Activated CD8-positive, alpha-beta memory T cell treated with anti-CD3 and anti-CD28 coated beads, Interleukin-2, amount 50 U/mL, for 48 hours (primary cell): ENCODE measurements around the gene FCRL6.

Experiments used
- DNase-seq: peaks from one replicate; pipeline ENCODE4 v3.0.0-alpha.2; 2020

FCRL6 gene

DNA sequence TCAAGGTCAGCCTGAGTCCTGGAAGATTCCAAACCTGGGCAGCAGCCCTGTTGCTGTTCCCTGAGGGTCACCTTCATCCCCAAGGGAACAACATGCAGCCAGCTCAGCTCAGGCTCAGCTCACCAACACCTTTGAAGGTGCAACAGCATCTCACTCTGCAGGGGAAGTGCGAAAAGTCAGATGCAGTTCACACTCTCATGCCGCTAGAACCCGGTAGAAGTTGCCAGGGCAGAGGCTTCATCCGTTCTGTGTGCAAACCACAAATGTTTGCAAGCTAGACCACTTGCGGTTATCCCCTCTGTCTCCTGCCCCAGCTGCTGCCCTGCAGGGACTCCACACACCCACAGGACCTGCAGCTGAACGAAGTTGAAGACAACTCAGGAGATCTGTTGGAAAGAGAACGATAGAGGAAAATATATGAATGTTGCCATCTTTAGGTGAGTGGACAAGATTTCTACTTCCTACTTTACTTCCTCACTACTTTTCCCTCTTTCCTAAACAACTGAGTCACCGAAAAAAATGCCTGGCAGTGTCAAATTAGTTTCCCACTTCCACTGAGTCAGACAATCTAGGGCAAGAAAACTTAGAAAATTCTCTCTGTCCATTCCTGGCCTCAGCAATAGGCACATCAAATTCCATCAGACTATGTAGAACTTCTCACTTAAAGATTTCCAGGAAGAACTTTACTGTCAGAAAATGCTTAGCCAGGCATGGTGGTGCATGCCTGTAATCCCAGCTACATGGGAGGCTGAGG is 1.8 kb upstream of the FCRL6 start:
- DNase-seq: no peak

DNA sequence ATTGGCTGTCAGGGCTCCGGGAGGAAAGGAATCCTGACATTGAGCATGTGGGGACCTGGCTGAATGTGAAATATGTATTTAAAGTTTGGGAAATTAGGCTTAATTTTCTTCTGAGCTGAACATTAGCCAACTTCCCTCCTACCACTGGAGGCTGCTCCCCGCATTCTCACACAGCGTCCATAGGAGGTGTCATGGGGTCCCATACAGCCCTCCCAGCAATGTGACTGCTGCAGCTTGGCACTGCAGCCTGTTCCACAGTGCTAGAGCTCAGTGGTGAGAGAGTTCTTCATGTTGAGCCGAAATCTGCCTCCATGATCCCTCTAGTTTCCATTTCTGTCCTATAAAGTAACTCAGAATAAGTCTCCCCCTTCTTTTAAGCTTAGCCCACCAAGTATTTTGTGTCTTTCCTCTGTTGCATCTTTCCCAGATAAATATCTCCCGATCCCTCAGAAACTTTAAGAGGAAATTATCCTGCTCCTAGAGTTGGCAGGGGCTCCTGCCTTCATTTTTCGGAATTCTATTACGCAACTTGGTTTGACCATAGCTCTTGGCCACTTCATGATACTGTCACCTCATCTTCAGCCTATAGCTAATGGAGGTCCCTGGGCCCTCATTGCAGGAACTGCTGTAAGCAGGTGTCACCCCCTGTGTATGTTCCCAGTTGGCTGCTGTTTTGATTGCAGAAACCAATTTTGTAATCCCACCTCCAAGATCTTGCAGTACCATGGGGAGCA is 2.0 kb downstream of the FCRL6 start:
- DNase-seq: no peak

DNA sequence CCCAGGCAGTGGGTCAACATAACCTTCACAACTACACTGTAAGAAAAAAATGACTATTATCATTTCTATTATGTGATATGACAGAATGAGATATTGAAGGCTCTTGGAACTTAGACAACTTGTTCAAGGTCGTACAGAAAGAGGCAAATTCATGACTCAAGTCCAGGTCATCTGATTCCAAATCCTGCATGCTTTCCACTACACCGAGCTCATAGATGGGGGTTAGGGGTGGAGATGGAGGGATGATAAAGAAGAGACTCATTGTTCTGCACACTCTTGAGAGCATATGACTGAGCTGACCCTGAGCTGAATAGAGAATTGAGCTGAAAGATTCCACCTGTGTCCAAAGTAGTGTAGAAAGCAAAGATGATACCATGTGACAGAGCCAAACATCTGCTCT is 2.8 kb downstream of the FCRL6 start:
- no peak for DNase-seq

DNA sequence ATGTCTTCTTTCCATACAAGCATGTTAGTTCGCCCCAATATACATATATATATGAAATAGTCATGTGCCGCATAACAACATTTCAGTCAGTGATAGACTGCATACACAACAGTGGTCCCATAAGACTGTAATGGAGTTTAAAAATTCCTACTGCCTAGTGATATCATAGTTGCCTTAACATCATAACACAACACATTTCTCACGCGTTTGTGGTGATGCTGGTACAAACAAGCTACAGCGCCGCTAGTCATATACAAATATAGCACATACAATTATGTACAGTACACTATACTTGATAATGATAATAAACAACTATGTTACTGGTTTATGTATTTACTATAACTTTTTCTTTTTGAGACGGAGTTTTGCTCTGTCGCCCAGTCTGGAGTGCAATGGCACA is 13.8 kb downstream of the FCRL6 start:
- DNase-seq: no peak

- no peak for DNase-seq
These were observed 15.3 kb downstream of the FCRL6 start for GRCh38 chr1:159817276-159818041.

- no peak for DNase-seq
These were observed 19.2 kb downstream of the FCRL6 start for GRCh38 chr1:159821171-159821867.

- DNase-seq: no peak
These were observed 21.2 kb downstream of the FCRL6 start for GRCh38 chr1:159823406-159823805.

GRCh38 chr1:159825564-159825963 is 23.4 kb downstream of the FCRL6 start:
- DNase-seq: no peak

DNA sequence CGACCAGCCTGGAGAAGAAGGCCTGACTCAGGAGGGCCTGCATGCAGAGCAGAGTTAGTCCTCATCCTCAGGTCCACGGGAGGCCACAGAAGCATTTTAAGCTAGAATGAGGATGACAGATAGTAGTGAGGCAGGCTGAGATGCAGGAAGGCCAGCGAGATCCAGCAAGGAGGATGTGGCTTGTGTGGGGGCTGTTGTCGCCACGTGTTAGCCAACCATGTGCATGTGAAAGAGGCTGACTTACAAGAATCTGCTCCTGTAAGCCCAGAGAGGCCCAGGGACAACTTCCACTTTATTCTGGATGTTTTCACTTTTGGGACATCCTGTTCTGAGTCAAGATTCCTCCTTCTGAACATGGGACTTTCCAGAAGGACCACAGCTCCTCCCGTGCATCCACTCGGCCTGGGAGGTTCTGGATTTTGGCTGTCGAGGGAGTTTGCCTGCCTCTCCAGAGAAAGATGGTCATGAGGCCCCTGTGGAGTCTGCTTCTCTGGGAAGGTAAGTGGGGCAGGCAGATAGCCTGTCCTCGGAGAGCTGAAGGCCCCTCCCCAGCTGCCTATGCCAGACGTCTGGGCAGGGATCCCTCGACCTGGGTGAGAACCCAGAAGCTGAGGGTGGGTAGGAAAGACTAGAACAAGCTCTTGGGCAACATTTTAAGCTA is 24.4 kb downstream of the FCRL6 start, which contains the start of gene SLAMF8:
Gene SLAMF8 (plus strand): TSS at position 433 of the 661 bp plus-strand sequence. CDS start 26 bp downstream, at position 459.
- peak; percentile 73 for DNase-seq

DNA sequence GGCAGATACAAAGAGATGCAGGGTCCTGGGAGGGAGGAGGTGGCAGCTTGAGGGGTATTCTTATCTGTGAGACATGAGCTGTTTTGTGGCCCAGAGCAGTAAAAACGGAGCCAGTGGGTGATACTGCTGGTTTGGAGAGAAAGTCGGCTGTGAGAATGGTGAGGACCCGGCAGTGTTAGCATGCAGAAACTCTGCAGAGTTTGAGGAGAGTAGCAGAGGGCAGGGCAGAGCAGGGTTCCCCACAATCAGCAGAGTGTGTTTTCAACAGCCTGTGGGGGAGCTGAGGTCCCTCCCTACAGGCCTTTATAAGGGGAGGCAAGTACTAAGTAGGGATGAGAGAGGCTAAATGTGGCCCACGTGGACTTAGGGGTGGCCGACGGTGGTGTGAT is 24.9 kb downstream of the FCRL6 start:
- no peak for DNase-seq

- DNase-seq: no peak
These were observed 25.4 kb downstream of the FCRL6 start for GRCh38 chr1:159827549-159827948.

DNA sequence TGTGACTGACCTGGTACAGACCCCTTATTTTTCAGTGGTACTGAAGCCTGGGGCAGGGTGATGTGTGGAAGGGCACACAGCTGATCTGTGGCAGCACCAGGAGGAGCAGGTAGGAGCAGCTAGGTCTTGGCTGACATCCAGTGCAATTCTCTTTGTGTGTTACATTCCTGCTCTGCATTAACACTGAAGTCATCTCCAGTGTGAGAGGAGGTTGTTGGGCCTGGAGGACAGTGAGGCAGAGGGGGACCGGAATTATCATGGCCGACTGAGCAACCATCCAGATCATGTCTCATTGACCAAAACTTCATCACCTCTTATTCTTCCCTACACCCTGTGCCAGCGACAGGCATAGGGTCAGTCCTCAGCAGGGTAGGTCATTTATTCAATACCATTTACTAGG is 26.0 kb downstream of the FCRL6 start:
- DNase-seq: no peak

DNA sequence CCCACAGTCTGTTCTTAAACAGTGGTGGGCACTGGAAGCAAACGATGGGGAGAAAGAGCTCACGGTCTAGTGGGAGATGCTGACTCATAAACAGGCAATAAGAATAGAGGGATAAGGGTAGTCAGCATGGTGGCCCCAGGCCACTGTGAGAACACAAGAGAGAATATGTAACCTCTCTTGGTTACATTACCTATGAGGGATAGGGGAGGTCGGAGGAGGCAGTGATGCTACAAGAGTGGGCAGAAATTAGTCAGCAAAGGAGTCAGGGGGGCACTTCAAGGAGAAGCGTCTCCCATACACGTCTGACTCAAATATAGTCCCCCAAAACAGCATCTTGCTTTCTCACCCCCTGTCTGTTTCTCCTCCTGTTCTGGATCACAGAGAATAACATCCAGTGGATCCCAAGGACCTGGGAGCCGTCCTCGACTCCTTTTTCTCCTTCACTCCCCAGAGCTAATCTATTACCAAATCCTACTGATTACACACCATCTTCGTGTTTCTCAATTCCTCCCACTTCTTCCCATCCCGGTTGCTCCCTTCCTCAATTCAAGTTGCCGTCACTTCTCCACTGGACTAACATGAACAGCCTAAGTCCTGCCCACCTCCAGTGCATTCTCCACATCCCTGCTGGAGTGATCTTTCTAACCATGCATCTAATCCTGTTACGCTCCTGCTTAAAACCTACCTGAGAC is 26.6 kb downstream of the FCRL6 start:
- no peak for DNase-seq

DNA sequence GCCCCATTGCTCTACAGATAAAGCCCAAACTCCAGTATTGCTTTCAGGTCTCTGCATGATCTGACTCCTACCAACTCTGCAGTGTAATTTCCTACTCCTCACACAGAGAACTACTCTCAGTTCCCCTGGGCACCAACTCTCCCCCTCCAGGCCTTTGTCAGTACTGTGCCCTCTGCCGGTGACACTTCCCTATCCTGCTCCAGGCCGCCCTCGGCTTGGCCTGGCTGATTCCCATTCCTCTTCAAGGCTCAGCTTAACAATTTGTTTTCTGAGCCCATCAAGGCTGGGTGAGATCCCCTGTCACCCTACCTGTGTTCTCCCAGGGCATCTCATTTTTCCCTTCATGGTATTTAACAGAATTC is 27.1 kb downstream of the FCRL6 start:
- DNase-seq: no peak

DNA sequence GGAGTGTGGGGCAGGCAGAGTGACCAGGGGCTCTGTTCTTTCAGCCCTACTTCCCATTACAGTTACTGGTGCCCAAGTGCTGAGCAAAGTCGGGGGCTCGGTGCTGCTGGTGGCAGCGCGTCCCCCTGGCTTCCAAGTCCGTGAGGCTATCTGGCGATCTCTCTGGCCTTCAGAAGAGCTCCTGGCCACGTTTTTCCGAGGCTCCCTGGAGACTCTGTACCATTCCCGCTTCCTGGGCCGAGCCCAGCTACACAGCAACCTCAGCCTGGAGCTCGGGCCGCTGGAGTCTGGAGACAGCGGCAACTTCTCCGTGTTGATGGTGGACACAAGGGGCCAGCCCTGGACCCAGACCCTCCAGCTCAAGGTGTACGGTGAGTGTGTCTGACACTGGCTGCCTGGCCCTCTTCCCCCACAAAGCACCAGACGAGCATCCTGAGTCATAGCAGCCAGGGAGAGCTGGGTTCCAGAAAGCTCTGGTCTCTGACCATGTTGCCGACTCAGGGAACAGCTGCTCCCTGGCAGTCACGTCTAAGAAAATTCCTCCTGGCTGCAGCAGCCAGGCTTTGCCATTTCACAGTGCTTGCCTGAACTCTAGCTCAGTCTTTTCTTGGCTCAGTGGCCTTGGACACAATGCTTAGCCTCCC is 27.8 kb downstream of the FCRL6 start:
- DNase-seq: no peak

DNA sequence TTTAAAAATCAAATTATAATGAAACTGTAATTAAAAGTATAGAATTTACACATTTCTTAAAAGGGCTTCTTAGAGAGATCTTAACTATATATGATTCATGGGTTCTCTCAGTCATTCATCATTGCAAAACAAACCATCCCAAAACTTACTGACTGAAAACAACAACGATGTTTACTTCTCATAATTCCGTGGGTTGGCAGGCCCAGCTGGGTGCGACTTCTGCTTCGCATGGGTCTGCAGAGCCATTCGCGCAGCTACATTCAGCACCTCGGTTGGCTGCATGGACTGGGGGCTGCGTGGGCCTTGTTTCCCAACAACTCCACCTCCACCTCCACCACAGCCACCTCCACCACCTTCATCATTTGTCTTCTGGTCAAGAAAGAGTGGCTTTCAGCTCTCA is 28.6 kb downstream of the FCRL6 start:
- DNase-seq: no peak

GRCh38 chr1:159831412-159832141 is 29.4 kb downstream of the FCRL6 start:
- no peak for DNase-seq

GRCh38 chr1:159832309-159832708 is 30.1 kb downstream of the FCRL6 start:
- no peak for DNase-seq

DNA sequence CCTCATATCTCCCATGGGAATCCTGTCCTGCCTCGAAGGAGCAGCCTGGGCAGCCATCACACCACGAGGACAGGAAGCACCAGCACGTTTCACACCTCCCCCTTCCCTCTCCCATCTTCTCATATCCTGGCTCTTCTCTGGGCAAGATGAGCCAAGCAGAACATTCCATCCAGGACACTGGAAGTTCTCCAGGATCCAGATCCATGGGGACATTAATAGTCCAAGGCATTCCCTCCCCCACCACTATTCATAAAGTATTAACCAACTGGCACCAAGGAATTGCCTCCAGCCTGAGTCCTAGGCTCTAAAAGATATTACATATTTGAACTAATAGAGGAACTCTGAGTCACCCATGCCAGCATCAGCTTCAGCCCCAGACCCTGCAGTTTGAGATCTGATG is 33.2 kb downstream of the FCRL6 start:
- DNase-seq: no peak

DNA sequence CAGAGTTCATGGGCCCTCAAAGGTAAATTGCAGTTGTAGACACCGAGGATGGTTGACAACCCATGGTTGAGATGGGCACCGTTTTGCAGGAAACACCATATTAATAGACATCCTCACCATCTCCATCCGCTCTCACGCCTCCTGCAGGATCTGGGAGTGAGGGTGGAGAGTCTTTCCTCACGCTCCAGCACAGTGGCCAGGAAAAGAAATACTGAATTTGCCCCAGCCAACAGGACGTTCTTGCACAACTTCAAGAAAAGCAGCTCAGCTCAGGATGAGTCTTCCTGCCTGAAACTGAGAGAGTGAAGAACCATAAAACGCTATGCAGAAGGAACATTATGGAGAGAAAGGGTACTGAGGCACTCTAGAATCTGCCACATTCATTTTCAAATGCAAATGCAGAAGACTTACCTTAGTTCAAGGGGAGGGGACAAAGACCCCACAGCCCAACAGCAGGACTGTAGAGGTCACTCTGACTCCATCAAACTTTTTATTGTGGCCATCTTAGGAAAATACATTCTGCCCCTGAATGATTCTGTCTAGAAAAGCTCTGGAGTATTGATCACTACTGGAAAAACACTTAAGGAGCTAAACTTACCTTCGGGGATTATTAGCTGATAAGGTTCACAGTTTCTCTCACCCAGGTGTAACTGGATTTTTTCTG is 33.8 kb downstream of the FCRL6 start:
- DNase-seq: no peak
